GM19467 (cell line): ENCODE data around the gene CMTM5.

Experiments
- ATAC-seq: cut with Tn5 transposase; IDR thresholded peaks from one replicate; pipeline ENCODE4 v1.9.1; 2021; ENCODE audit warnings: mild to moderate bottlenecking, moderate library complexity; ENCODE audit not compliant: unreplicated experiment

Gene CMTM5

GRCh38 chr14:23376482-23377197 lies at the start of gene CMTM5:
Gene CMTM5 (plus strand): TSS chr14:23377046. CDS start chr14:23377252, 206 bp downstream.
- ATAC-seq, result no peak

DNA sequence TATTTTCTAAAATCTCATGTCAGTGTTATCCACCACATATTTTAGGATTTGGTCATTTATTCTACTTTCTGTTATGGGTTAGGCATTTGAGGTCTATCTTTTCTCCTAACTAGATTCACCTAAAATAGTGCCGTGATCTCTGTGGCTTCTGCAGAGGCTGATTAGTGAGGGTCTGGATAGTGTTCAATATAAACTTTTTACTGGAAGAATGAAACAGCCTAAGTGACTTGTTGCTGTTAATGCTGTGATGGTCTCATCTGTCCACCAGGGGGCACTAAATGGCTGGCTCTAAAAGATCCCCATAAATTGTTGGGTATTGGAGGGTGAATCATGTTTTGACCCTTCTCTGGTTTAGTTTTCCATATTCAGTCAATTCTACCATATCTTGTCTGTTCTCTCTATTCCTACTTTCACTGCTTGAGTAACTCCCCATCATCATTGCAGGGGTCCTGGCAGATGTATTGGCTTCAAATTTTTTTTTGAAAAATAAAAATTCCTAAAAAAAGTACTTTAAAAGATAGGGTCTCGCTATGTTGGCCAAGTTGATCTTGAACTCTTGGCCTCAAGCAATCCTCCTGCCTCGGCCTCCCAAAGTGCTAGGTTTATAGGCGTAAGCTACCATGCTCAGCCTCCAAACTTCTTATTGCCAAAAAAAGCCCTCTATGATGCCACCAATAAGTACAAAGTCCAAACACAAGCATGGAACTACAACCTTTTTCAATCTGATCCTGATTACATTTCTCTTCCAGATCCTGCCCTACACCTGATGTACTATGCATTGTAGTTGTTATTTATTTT lies 48.7 kb upstream of the CMTM5 start:
- no peak for ATAC-seq

- ATAC-seq, result no peak
These were observed 41.2 kb upstream of the CMTM5 start for GRCh38 chr14:23335623-23336022.

GRCh38 chr14:23339506-23340268 lies 37.2 kb upstream of the CMTM5 start:
- ATAC-seq, result no peak

DNA sequence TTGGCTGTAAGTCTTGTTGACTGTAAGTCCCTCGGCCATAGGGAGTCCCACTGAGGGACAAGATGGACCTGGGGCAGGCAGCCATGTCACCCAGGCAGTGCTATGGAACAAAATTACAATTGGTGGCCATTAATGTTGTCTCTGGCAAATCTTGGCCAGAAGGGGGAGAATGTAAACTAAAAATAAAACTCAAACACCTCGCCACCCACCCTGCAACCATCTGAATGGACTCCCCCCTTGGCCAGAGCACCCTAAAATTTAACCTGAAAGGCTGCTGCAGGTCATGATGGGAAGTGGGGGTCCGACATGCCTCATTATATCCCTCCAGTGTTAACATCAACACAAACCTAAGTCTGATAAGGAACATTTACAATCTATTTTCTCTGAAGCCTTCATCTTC lies 32.4 kb upstream of the CMTM5 start:
- no peak for ATAC-seq

DNA sequence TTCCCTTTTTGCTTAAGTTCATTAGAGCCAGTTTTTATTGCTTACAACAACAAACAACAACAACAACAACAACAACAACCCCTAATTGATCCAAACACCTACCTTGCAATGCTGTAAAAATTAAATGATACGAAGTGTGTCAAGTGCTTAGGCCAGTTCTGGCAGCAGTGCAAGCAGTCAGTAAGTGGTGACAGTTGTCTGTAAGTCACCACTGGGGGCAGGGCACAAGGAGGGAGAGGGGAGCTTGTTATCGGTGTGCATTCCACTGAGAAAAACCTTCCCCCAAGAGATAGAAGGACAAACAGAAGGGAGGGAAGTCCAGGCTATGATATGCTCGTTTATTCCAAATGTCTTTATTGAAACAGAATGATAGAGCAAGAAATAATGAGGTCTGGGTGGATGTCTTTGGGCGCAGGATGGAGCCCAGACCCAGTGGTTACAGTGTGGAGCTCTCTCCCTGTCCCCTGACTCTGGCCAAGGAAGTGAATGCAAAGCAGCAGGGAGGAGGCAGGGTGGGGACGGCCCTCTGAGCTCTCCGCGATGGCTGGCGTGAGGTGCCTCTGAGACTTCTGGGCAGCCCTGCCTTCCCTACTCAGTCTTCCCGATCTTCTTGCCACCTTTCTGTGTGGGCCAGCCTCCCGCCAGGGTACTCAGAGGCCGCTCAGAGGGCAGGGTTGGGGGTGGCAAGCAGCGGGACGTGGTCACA lies 30.7 kb upstream of the CMTM5 start:
- ATAC-seq, result no peak

DNA sequence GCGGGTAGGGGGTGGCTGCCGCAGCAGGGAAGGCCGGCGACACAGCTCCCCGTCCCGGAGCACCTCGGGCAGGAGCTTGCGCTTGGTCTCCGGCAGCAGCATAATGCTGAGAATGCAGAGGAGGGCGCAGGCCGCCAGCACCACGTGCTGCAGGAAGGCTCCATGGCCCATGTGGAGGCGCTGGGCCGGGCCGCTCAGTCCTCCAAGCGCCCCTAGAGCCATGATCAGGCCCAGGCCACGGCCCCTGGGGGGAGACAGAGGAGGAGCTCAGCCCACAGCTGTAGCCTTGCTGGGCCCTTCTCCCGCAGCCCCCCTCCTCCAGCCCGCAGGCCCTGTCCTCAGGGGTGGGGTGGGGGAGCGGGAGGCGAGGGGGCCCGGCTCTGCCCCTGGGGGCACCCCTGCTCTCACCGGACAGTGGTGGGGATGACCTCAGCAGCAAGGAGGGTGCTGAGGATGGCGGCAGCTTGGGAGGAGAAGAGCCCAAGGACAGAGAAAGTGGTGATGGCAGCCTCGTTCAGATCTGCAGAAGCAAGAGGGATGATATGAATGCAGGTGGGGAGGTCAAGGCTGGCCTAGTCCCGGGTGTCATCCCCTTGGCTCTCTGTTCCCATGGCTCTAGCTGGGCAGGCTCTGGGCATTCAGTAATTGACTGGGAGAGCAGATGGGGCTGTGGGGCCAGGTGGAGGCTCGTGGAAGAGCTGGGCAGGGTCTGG lies 30.0 kb upstream of the CMTM5 start:
- ATAC-seq, result no peak

- ATAC-seq, result no peak
These were observed 29.2 kb upstream of the CMTM5 start for GRCh38 chr14:23347406-23348296.

DNA sequence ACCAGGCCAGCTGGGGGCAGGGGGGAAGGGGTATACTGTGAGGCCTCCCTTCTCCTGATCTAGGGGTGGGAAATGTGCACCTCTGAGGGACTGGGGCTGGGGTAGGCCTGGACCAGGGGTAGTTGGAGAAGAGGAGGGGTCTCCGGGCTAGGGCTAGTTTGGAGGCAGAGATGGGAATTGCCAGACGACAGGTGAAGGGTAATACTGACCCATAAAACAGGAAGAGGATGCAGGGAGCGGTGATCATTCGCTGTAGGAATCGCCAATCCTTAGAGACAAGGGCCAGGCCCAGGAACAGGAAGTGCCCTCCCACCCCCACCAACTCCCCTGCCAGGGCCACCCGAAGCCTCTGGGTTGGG lies 28.6 kb upstream of the CMTM5 start:
- ATAC-seq, result no peak

- ATAC-seq, result no peak
These were observed 27.5 kb upstream of the CMTM5 start for GRCh38 chr14:23349156-23349845.

DNA sequence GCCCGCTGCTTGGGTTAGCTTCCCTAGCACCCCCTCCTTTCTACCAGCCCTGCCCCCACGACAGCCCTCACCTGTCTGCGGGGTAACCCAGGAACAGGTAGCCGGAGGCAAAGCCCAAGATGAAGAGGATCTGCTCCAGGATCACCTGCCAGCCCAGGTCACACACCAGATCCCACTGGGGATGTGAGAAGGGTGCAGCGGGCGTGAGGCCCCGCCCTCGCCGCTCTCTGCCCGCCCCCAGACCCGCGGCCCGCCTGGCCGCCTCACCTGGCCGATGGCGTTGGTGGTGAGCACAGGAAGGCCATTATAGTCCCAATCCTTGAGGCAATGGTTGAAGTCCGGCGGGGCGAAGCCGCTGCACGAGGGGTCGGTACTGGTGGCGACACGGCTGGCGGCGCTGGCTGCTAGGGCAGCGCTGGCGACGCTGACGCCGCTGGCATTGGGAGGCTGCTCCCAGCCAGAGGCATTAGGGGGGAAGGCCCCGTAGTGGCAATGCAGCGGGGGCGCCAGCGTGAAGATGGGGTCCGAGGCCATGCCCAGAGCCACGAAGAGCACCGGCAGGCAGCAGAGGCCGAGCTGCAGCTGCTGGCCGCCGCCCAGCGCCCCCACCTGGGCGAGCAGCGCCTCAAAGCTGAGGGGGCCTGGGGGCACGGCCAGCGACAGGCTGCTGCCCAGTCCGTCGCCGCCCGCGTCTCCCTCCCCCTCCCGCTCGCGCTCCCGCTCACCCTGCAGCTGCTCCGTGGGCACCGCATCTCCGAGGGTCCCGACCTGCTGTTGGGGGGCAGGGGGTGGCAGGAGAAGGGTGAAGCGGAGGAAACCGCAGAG lies 25.0 kb upstream of the CMTM5 start:
- no peak for ATAC-seq

DNA sequence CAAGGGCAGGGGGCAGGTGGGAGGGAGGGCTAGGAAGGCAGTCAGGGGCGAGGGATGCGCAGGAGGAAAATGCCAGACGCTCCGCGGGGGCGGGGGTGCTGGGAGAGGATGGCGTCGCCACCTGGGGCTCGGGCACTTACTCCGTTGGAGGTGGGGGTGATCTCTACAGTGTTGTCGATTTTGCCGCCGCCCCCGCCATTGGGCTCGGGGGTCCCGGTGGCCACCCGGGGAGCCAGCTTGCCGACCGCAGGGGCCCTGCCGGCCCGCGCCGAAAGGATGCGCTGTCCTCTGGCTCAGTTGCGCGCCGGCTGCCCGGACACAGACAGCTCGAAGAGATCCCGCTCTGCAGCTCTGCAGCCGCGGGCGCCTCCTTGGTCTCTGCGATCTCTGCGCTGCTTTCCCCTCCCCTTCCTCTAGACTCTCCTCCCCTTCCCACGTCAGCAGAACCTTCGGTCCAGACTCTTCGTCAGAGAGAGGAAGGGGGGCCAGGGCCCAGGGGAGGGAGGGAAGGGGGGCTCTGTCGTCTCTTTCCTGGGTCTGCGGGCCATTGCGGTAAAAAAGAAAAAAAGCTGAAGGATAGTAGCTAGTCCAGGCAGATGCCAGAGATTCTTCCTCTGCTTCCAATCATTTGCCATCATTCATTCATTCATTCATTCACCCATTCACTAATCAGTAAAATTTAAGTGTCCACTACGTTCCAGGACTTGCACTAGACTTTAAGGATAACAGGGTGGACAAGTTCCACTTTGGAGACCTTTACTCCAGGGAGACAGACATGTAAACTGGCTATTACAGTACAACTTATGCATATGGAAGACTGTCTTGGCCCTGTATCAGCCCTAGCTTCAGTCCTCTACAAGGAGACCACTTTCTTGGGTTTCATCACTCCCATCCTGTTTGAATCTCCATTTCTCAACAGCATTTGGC lies 24.1 kb upstream of the CMTM5 start, which contains the start of gene SLC22A17:
TSS of gene SLC22A17 (minus strand) at position 382 of the 927 bp plus-strand sequence.
- no peak for ATAC-seq

DNA sequence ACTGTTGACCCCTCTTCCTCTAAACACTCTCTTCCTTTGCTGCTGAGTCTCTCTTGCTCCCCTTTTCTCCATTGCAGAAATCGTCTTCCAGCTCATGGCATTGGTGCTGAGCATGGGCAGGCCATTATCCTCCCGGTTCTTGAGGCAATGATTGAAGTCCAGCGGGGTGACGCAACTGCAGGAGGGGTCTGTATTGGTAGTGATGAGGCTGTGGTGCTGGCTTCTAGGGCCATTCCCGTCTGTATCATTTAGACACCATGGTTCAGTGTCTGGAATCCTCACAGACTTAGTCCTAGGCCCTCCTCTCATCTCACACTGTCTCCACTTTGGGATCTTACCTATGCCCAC lies 23.4 kb upstream of the CMTM5 start:
- no peak for ATAC-seq

GRCh38 chr14:23354990-23355389 lies 21.9 kb upstream of the CMTM5 start:
- no peak for ATAC-seq

- no peak for ATAC-seq
These were observed 20.9 kb upstream of the CMTM5 start for GRCh38 chr14:23355871-23356435.

DNA sequence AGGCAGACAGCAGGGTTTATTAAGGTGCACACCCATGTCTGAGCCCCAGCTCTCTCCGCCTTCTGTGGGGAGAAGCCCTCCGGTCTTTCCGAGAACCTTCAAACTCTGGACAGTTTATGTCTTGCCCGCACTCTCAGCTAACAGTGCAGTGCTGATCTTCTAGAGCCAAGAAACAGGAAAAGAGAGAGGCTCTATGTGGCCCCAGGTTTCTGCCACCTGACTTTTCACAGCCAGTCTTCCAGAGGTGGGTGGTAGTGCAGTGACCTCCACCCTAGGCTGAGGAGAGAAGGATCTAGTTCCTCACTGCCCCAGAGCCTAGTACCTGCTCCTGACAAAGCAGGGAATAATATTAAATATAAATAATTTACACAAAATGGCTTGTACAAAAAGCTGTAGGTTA lies 20.2 kb upstream of the CMTM5 start:
- ATAC-seq, result no peak

DNA sequence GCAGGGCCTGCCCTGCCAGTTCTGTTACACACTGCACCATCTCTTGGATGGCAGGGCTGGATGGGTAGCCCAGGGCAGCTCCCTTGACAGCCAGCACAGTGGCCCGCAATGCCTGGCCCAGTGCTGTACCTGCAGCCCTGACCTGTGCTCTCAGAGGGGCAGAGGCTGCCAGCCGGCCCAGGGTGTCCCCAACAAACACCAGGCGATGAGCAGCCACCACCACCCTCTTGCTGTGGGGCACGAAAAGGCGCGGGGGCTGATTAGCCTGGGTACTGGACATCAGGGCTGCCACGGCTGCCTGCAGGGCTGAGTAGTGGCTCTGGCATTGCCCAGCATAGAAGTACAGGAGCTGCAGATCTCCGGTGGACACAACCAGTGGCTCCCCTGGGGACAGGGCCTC lies 19.6 kb upstream of the CMTM5 start:
- ATAC-seq, result no peak
